ENCODE results near the gene STK11.
A peak's percentile ranks its signal among the peaks of the same experiment; 100 is the strongest.

The STK11 gene

DNA sequence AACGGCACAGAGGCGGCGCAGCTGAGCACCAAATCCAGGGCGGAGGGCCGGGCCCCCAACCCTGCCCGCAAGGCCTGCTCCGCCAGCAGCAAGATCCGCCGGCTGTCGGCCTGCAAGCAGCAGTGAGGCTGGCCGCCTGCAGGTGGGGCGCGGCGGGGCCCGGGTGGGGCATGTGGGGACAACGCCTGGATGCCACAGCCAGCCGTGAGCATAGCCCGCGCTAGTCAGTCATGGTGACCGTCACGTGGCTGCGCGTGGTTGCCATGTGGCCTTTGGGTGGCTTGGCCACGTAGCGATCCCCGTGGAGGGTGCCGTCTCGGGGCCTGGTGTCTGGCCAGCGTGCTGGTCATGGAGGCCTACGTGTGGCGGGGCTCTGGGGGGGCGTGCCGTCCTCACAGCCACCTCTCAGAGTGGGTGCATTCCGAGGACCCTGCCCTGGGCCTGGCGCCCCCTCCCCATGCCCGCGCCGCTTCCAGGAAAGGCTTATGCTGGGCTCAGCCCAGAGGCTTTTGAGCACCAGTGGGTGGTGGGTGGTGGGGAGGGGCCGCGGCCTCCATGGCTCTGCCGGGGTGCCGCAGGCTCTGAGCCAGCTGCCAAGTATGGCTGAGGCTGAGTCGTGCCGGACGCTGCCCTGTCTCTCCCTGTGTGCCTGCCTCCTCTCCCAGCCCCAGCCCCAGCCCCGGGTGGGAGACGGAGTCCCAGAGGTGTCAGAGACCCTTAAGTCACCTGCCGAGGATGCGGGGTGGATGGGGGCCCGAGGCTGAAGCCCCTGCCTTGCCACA lies 21.1 kb downstream of the STK11 start:
- no peak for DNase-seq (ENCODE audit: low spot score)

DNA sequence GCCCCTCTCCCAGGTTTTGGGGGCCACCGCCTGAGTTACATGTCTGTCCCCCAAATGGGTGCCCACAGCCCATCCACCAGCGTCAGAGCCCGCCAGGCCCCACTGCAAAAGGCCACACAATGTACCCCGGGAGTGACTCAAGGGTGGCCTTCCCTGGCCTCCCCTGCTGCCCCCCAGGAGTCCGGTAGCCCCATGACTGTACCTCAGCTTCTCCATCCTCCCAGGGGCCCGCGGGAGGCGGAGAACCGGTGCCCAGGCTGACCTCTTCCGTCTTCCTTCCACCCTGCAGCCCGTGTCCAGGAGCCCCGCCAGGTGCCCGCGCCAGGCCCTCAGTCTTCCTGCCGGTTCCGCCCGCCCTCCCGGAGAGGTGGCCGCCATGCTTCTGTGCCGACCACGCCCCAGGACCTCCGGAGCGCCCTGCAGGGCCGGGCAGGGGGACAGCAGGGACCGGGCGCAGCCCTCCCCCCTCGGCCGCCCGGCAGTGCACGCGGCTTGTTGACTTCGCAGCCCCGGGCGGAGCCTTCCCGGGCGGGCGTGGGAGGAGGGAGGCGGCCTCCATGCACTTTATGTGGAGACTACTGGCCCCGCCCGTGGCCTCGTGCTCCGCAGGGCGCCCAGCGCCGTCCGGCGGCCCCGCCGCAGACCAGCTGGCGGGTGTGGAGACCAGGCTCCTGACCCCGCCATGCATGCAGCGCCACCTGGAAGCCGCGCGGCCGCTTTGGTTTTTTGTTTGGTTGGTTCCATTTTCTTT lies 21.9 kb downstream of the STK11 start:
- no peak for DNase-seq (ENCODE audit: low spot score)

DNA sequence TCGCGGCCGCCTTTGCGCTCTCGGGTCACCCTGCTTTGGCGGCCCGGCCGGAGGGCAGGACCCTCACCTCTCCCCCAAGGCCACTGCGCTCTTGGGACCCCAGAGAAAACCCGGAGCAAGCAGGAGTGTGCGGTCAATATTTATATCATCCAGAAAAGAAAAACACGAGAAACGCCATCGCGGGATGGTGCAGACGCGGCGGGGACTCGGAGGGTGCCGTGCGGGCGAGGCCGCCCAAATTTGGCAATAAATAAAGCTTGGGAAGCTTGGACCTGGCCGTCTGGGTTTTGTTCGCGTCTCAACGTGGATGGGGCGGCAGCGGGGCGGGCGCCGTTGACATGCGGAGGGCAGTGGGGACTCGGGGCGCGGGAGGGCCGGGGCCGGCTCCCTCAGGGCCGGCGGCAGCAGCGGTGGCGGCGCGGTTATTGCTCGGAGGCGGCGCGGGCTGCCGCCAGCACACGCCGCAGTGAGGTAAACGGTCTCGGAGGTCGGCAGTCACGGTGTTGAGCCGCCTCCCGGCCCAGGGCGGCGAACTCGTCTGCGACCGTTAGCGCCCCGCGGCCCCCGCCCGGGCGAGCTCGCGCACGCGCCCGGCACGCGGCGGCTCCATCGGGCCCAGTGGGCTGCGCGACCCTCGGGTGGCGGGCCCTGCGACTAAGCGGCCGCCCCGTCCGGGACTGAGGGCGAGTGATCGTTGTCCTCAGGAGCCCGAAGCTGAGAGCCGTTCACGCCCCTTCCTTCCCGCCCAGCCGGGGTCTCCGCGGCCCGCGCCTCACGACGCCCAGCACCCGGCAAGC lies 22.8 kb downstream of the STK11 start:
- no peak for DNase-seq (ENCODE audit: low spot score)

DNA sequence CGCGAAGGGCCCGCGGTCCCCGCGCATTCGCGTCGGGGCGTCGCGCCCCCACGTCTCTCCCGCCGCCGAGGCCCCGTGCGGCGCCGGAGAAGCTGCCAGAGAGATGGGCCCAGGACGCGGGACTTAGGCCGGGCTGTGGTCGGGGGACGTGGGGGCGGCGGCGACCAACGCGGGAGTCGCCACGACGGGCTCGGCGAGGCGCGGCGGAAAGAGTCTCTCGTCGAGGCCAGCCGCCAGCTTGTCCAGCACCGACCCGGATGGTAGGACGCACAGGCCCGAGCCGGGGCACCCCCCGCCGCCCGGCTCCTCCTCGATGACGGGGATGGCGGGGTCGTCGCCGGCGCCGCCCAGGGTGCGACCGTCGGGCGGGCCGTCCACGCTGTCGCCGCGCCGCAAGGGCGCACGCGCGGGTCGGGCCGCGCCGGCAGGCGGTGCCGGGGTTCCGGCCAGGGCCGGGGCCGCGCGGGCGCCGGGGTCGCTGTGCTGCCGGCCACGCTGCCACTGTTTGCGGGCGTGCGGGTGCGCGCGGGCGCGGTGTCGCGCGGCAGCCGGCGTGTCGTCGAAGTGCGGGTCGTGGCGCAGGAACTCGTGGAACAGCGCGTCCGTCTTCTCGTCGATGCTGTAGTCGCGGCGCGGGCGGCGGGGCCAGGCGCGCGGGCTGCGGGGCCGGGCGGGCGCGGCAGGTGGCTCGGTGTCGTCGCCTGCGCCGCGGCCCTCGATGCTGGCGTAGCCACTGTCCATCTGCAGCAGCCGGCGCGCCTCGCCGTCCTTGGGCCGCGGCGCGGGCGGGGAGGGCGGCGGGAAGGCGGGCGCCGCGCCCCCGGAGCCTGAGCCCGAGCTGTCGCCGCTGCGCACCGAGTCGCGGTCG lies 23.7 kb downstream of the STK11 start:
- no peak for DNase-seq (ENCODE audit: low spot score)

DNA sequence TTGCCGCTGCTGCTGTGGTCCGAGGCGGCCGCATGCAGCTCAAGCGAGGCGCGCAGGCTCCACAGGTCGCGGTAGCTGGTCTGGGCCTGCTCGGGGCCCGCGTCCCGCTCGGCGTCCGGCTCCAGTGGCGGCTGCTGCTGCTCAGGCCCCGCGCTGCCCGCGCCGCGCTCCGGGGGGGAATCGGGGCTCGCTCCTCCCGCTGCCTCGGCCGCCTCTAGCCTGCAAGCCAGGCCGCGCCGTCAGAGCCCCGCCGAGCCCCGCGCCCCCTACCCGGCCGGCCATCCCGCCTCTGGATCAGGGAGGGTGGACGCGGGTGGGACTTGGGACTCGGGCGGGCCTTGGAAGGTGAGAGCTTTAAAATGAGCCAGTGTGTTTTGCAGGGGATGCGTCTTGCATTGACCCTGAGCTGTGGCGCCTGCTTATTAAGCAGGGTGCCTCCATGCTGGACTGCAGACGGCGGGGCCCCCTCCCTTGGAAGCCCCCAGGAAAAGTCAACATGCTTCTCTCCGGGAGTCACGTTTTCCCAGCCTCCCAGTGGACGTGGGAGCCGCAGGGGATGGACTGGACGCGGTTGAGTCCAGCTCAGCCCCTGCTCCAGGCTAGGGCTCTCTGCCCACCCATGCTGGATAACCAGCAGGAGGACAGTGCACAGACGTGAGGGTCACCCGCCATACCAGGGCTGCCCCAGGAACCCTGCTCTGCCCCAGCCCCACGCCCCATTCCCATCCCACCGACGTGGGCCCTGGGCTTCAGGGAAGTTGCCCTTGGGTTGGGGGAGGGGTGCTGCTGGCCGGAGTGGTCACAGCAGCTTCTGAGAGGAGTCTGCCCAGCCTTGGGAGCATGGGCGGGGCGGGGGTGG lies 24.6 kb downstream of the STK11 start:
- no peak for DNase-seq (ENCODE audit: low spot score)

DNA sequence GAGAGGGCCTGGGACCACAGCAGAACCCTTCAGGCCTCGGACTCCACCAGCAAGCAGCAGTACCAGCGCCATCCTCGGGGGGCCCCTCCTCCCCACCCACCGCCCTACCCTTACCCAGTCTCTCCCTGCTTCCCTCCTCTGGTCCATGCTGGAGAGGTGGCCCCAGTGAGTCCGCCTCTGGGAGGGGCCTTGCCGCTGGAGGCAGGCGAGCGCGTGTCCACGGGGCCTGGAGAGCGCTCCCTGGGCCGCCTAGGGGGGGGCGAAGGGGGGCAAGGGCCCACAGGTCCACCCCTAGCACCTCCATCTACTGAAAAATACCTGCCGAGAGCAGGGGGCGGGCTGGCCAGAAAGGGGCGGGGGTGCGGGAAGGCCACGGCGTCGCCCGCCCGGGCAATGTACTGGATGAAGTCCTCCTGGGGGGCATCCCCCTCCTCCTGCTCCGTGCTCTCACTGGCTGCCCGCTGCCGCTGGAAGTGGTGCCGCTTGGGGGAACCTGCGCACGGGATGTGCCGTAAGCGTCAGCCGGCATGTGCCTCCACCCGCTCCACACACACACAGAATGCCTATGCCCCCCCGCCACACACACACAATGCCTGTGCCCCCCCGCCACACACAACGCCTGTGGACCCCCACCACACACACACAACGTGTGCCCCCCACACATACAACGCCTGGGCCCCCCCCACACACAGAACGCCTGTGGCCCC lies 25.4 kb downstream of the STK11 start:
- no peak for DNase-seq (ENCODE audit: low spot score)

DNA sequence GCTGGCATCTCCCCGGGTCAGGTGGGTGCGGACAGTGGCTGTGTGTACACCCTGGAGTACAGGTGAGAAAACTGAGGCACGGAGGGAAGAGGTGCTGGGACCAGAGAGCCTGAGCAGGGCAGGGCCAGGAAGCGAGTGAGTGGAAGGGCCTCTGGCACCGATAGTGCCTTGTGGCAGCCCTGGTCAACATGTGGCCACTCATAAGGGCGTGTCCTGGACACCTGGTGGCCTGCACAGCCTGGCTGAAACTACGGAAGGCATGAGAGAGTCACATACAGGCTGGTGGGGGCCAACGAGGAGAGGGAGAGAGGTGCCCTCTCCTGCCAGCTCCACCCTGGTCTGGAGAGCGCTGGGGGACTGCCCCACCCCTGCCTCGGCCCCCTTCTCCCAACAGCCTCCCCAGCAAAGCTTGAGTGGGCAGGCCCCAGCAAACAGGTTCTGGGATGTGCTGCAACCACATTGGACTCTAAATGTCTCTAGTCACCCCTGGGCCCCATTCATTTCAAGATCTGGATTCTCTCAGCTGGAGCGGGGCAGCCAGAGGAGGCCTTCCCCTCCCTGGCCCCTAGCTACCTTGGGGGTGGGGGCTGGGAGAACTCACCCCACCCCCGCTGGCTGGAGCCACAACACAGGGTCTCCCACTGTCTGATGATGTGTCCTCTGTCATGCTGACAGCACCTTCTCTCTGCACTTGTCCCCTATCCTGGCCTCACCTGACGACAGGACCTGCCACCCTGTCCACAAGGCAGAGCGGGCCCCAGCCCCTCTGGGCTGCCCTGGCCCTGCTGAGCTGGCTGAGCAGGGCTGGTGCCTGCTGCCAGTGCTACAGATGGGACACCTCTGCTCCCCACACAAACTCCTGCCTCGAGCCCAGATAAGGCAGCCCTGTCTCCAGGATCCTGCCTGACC lies 26.4 kb downstream of the STK11 start:
- DNase-seq (ENCODE audit: low spot score): no peak

DNA sequence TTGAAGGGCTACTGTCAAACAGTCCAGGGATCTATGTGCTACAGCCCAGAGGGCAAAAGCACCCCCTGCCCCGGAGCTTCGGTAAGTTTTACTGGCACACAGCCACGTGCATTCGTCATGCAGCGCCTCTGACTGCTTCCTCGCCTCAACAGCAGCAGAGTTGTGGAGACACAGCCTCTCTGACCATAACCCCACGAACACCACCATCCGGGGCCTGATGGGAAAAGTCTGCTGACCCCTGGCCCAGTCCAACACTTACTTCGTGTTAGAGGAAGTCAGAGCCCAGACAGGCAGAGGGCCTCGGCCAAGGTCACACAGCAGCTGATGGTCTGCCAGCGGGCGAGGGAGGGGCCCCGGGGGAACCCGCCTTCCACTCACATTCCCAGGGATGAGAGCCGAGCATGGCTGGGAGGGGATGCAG lies 27.1 kb downstream of the STK11 start:
- DNase-seq (ENCODE audit: low spot score): peak; percentile 30

DNA sequence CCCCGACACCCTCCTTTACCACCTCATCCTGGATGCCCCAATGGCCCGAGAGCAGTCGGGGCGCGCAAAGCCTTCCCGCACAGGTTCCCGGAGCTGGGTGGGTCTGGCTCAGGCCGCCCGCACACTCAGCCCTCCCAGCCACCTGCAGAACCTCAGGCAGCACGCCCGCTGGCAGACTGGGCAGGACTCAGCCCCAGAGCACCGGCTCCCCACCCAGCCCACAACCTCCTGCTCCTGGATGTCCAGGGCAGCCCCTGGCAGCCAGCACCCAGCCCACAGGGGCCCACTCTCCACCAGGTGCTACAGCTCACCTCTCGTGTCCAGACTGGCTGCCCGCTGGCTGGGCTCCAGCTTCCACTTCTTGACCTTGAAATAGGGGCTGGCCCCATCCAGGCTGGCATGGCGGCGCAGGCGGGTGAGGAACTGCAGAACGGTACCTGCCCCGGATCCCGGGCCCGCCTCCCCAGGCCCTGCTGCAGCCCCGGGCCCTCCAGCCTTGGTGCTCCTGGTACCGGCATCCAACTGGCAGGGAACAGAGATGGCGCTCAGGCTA lies 27.6 kb downstream of the STK11 start:
- no peak for DNase-seq (ENCODE audit: low spot score)

DNA sequence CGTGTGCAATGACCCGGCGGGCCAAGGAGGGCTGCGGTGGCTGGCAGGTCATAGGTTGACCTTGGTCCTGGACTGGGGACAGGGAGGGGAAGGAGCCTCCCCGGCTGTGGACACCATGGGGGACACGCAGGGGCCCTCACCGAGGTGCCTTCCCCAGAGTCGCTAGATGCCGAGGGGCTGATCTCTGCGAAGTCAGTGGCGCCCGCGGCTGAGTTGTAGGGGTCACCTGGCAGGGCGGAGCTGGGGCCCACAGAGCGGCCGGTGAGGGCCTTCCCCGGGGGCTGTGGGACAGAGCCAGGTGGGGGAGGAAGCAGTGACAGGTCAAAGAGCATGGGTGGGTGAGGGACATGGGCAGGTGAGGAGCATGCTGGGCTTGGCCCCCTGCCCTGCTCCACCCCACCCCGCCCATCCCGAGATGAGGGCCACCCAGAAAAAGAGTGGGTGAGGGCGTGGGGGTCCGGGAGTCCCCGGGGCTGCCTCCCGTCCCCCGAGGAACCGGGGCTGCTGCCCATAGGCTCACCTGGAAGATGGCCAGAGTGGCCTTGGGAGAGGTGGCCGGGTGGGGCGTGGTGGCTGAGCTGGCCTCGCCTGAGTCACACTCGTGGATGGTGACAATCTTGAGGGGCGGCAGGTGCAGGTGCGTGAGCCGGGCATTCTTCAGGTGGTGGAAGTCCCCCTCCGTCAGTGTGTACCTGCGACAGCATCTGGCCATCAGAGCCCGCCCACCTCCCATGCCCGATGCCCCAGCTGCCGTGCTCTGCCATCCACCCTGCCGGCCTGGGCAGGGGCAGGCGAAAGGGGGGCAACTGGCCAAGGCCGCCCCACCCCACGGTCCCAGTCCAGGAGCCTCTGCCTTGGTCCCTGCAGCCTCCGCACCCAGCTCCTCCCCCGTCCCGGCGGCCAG lies 28.7 kb downstream of the STK11 start:
- DNase-seq (ENCODE audit: low spot score): no peak

DNA sequence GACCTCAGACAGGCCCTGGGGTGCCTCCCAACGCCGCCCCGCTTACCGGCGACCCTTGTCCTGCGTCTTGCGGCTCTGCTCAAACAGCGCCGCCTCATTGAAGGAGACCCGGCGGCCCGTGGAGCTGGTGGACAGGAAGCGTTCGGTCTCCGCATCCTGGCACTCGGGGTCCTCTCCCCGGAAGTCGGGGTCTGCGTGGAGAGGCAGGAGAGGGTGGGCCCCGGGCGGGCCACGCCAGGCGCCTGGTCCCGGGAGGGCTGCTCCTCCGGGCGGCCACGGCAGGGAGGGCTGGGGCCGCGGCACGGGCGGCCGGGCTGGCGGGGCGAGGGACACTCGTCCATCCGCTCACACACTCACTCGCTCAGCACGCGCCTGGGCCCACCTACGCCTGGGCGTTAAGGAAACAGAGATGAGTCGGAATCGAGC lies 29.4 kb downstream of the STK11 start:
- DNase-seq (ENCODE audit: low spot score): no peak

DNA sequence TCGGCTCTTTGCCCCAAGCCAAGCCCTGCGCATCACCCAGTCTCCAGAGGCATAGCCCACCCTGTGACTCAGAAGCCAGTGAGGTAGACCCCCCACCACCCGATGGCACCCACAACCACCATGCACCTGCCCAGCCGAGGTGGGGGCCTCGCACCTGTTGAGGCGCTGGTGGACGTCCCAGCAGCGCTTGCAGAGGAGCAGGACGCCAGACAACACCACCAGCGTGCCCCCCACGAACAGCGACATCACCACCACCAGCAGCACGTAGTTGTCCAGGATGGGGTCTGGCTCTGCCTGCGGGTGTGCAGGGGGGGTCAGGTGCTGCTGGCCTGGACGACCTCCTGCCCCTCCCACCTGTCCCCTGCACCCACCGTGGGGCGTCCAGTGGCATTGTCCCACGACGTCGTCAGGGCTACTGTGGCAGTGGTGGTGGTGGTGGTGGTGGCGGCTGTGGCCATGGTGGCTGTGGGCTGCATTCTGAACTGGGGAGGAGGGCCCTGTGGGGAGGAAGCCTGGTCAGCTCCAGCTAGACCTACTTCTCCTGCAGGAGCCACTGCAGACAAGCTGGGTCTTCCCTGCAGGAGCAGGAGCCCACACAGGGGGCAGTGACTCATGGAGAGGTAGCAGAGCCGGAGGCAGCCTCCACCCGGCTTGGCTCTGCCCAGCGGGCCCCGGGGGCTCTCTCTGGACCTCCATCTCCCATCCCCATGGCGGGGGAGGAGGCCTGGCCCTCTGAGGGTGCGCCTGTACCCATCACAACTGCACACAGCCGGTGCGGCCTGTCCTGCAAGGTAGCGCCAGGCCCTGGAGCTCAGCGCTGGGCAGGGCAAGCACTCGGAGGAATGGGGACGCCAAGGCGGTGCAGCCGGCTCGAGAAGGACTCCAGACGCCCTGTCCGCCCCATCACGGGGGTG lies 30.3 kb downstream of the STK11 start:
- DNase-seq (ENCODE audit: low spot score): no peak

DNA sequence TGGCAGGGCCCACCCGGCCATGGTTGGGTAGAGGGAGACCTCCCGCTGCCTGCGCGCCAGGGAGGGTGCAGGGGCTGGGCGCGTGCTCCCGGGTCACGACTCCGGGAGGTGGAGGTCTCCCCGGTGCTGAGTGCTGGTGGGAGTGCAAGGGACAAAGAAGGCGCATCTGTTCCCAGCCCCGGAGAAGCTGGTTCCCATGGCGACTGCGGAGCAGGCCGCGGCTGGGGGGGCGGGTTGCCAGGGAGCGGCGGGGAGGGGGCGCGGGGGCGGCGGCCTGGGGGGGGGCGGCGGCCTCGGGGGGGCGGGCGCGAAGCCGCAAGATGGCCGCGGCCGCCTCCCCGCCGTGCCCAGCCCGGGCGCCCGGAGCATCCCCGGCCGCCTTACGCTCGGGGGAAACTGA lies 31.0 kb downstream of the STK11 start:
- no peak for DNase-seq (ENCODE audit: low spot score)

DNA sequence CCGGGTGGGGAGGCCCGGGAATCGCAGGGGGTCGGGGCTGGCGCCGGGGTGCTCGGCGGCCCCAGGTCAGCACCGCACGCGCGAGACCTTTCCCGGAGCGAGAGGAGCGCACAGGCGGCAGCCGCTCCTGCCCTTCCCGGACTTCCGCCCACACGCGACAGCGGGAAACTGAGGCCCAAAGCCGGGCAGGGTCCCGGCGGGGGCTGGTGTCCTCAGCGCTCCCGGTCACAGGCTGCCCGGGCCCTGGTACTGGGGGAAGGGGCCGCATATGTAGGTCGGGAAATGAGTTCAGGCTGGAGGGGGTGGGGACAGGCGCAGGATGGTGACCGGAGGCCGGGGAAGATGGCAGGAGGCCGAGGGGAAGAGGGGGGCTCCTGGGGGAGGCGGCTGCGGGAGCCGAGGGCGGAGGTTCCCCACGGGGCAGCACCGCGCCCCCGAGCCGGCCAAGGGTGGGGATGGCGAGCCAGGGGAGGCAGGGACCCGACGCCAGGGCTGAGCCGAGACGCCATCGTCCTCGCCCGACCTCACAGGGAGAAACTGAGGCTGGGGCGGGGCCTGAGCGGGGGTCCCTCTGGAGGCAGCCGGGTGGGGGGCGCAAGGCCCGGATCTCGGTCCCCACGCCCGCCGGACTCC lies 31.6 kb downstream of the STK11 start:
- DNase-seq (ENCODE audit: low spot score): no peak

DNA sequence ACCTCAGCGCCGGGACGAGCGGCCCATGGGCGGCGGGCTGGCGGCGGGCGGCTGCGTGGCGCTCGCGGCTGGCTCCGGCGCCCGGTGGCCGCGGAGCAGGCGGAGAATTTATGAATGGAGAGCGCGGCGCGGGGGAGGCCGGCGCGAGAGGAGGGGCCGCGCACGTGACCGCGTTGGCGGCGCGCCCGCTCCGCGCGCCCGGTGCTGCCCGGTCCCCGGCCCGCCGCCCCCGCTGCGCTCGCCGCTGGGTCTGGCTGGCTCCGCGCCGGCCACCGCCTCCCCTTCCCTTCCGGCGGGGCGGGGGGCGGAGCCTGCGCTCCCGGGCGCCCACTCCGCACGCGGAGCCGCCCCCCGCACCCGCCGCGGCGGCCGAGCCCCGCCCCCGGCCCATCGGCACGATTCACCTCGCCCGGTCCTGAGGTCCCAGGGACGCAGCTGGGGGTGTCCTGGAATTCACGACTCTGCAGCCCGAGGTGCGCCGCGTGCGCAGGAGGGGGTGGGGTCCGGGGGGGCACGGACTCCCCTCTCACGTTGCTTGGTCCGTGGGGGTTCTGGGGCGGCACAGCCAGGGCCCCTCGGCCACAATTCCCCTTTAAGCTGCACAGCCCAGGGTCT lies 32.3 kb downstream of the STK11 start, which contains the start of gene CBARP:
Gene CBARP, minus strand, starts transcription at position 252 of the 615 bp plus-strand sequence. CDS start 1,905 bp downstream, outside the sequence.
- DNase-seq (ENCODE audit: low spot score): peak; percentile 20
